Mucosa of stomach (tissue), 1 donor: ENCODE measurements around the gene SHH.

Source experiments
- H3K27me3 ChIP-seq: one replicate; pipeline ENCODE4 v1.7.0; 2013; ENCODE audit warnings: mild to moderate bottlenecking, low read length; ENCODE audit not compliant: control insufficient read depth, insufficient read depth
- H3K36me3 ChIP-seq: one replicate; pipeline ENCODE4 v1.7.0; 2013; ENCODE audit warnings: low read length; ENCODE audit not compliant: control insufficient read depth, insufficient read depth
- H3K4me1 ChIP-seq: one replicate; pipeline ENCODE4 v1.7.0; 2013; ENCODE audit warnings: mild to moderate bottlenecking, low read length; ENCODE audit not compliant: control insufficient read depth, insufficient read depth
- H3K4me3 ChIP-seq: one replicate; pipeline ENCODE4 v1.7.0; 2013; ENCODE audit warnings: low read length
- H3K9ac ChIP-seq: one replicate; pipeline ENCODE4 v1.7.0; 2013; ENCODE audit warnings: mild to moderate bottlenecking, low read length, moderate library complexity
- H3K9me3 ChIP-seq: one replicate; pipeline ENCODE4 v1.7.0; 2013; ENCODE audit warnings: mild to moderate bottlenecking, low read length, moderate library complexity; ENCODE audit not compliant: control insufficient read depth
- donor health status: Pancreatic carcinoma.

SHH gene

GRCh38 chr7:155774947-155775346, 37.3 kb downstream of the SHH start:
- Histone ChIP-seq H3K36me3 (peaks cover 5% of the 10 kb centered on the region), H3K4me1 (no peaks in the 10 kb centered on the region), H3K9ac (no peak overlapping the region), H3K27me3 (no peaks in the 10 kb centered on the region), H3K4me3 (no peak overlapping the region), H3K9me3 (no peaks in the 10 kb centered on the region)

GRCh38 chr7:155773531-155773930, 38.7 kb downstream of the SHH start:
- H3K36me3 ChIP-seq, result peaks cover 10% of the 10 kb centered on the region

GRCh38 chr7:155770241-155770640, 42.0 kb downstream of the SHH start:
- Histone ChIP-seq H3K36me3 (peaks cover 15% of the 10 kb centered on the region), H3K9me3 (no peaks in the 10 kb centered on the region), H3K9ac (no peak overlapping the region), H3K27me3 (no peaks in the 10 kb centered on the region), H3K4me1 (no peaks in the 10 kb centered on the region), H3K4me3 (no peak overlapping the region)

More at GRCh38 chr7:155773531-155773930, 38.7 kb downstream of the SHH start:
- Histone ChIP-seq H3K9me3 (no peaks in the 10 kb centered on the region), H3K9ac (no peak overlapping the region), H3K4me1 (no peaks in the 10 kb centered on the region), H3K4me3 (no peak overlapping the region), H3K27me3 (no peaks in the 10 kb centered on the region)

GRCh38 chr7:155769701-155770100, 42.6 kb downstream of the SHH start:
- Histone ChIP-seq H3K4me1 (no peaks in the 10 kb centered on the region), H3K27me3 (no peaks in the 10 kb centered on the region), H3K9ac (no peak overlapping the region), H3K4me3 (no peak overlapping the region), H3K9me3 (no peaks in the 10 kb centered on the region), H3K36me3 (peaks cover 15% of the 10 kb centered on the region)

- Histone ChIP-seq H3K27me3 (no peaks in the 10 kb centered on the region), H3K9me3 (no peaks in the 10 kb centered on the region), H3K9ac (no peak overlapping the region), H3K4me3 (no peak overlapping the region), H3K36me3 (peaks cover 15% of the 10 kb centered on the region), H3K4me1 (no peaks in the 10 kb centered on the region)
These were observed 45.0 kb downstream of the SHH start for GRCh38 chr7:155766966-155767916.

GRCh38 chr7:155766386-155766785, 45.9 kb downstream of the SHH start:
- no peaks in the 10 kb centered on the region for H3K4me1 ChIP-seq
- H3K36me3 ChIP-seq, result peaks cover 15% of the 10 kb centered on the region
- H3K9ac ChIP-seq, result no peak overlapping the region
- H3K9me3 ChIP-seq, result no peaks in the 10 kb centered on the region
- no peaks in the 10 kb centered on the region for H3K27me3 ChIP-seq
- no peak overlapping the region for H3K4me3 ChIP-seq

GRCh38 chr7:155765458-155765857, 46.8 kb downstream of the SHH start:
- Histone ChIP-seq H3K4me3 (no peak overlapping the region), H3K27me3 (no peaks in the 10 kb centered on the region), H3K9ac (no peak overlapping the region), H3K4me1 (no peaks in the 10 kb centered on the region), H3K36me3 (peaks cover 15% of the 10 kb centered on the region), H3K9me3 (no peaks in the 10 kb centered on the region)

- Histone ChIP-seq H3K9me3 (no peaks in the 10 kb centered on the region), H3K27me3 (no peaks in the 10 kb centered on the region), H3K9ac (no peak overlapping the region), H3K36me3 (peaks cover 7% of the 10 kb centered on the region), H3K4me3 (no peak overlapping the region), H3K4me1 (no peaks in the 10 kb centered on the region)
These were observed 47.8 kb downstream of the SHH start for GRCh38 chr7:155764438-155764793.

GRCh38 chr7:155763691-155764437, 48.4 kb downstream of the SHH start:
- Histone ChIP-seq H3K4me1 (no peaks in the 10 kb centered on the region), H3K27me3 (no peaks in the 10 kb centered on the region), H3K9me3 (no peaks in the 10 kb centered on the region), H3K4me3 (no peak overlapping the region), H3K9ac (no peak overlapping the region), H3K36me3 (peaks cover 5% of the 10 kb centered on the region)

- Histone ChIP-seq H3K36me3 (peaks cover 5% of the 10 kb centered on the region), H3K4me1 (no peaks in the 10 kb centered on the region), H3K9me3 (no peaks in the 10 kb centered on the region), H3K27me3 (no peaks in the 10 kb centered on the region), H3K9ac (no peak overlapping the region), H3K4me3 (no peak overlapping the region)
These were observed 49.1 kb downstream of the SHH start for GRCh38 chr7:155763122-155763521.

GRCh38 chr7:155762655-155763054, 49.6 kb downstream of the SHH start:
- Histone ChIP-seq H3K36me3 (peaks cover 5% of the 10 kb centered on the region), H3K4me1 (no peaks in the 10 kb centered on the region)

GRCh38 chr7:155762036-155762435, 50.2 kb downstream of the SHH start:
- Histone ChIP-seq H3K9me3 (no peaks in the 10 kb centered on the region), H3K4me1 (no peaks in the 10 kb centered on the region), H3K9ac (no peak overlapping the region), H3K4me3 (no peak overlapping the region), H3K27me3 (no peaks in the 10 kb centered on the region), H3K36me3 (peaks cover 2% of the 10 kb centered on the region)

More at GRCh38 chr7:155762655-155763054, 49.6 kb downstream of the SHH start:
- Histone ChIP-seq H3K27me3 (no peaks in the 10 kb centered on the region), H3K9me3 (no peaks in the 10 kb centered on the region), H3K9ac (no peak overlapping the region), H3K4me3 (no peak overlapping the region)
